ENCODE results near the gene DLG5. TPM values are rescaled to one million over a fixed set of nuclear protein-coding genes. Genes with fewer than 3 reads are reported as not detected.

The DLG5 gene
- total RNA-seq, 1 donor from 2014 or later = 1.1 TPM

GRCh38 chr10:77868523-77868922 is 58.0 kb downstream of the DLG5 start:
- peaks cover 8% of the 10 kb centered on the region for H3K4me1 Mint-ChIP-seq
- TF ChIP-seq CTCF (IDR thresholded peaks at IDR 0.05) = no peak
- POLR2A ChIA-PET = no interaction called here
- H3K27ac Mint-ChIP-seq = no peak overlapping the region
- H3K9me3 Mint-ChIP-seq = no peaks in the 10 kb centered on the region
- no peak overlapping the region for H3K4me3 Mint-ChIP-seq
- no peaks in the 10 kb centered on the region for H3K36me3 Mint-ChIP-seq (ENCODE audit: low read depth)
- no peaks in the 10 kb centered on the region for H3K27me3 Mint-ChIP-seq
- no peak for ATAC-seq (ENCODE audit: low read depth)
- CTCF ChIA-PET = no interaction called here
- intact Hi-C loops (cut with micrococcal nuclease) = no loop called here
- no peak for DNase-seq

- Mint-ChIP-seq H3K27ac (no peak overlapping the region), H3K4me1 (no peaks in the 10 kb centered on the region), H3K4me3 (no peak overlapping the region), H3K27me3 (no peaks in the 10 kb centered on the region), H3K9me3 (no peaks in the 10 kb centered on the region), H3K36me3 (ENCODE audit: low read depth) (no peaks in the 10 kb centered on the region)
- ChIA-PET POLR2A (no interaction called here), CTCF (no interaction called here)
- DNase-seq (no peak), ATAC-seq (ENCODE audit: low read depth) (no peak)
- no peak for TF ChIP-seq CTCF (IDR thresholded peaks at IDR 0.05)
- intact Hi-C loops (cut with micrococcal nuclease) = no loop called here
These were observed 59.3 kb downstream of the DLG5 start for GRCh38 chr10:77867124-77867719.

GRCh38 chr10:77866598-77866997 is 60.0 kb downstream of the DLG5 start:
- no peak overlapping the region for H3K4me3 Mint-ChIP-seq
- H3K27ac Mint-ChIP-seq = no peak overlapping the region
- DNase-seq (no peak), ATAC-seq (ENCODE audit: low read depth) (no peak)
- H3K9me3 Mint-ChIP-seq = no peaks in the 10 kb centered on the region
- CTCF ChIA-PET = no interaction called here
- intact Hi-C loops (cut with micrococcal nuclease) = no loop called here
- no peak for TF ChIP-seq CTCF (IDR thresholded peaks at IDR 0.05)
- H3K27me3 Mint-ChIP-seq = no peaks in the 10 kb centered on the region
- POLR2A ChIA-PET = no interaction called here
- no peaks in the 10 kb centered on the region for H3K4me1 Mint-ChIP-seq
- H3K36me3 Mint-ChIP-seq (ENCODE audit: low read depth) = no peaks in the 10 kb centered on the region

GRCh38 chr10:77865580-77866324 is 60.8 kb downstream of the DLG5 start:
- CTCF ChIA-PET = no interaction called here
- TF ChIP-seq CTCF (IDR thresholded peaks at IDR 0.05) = no peak

GRCh38 chr10:77864151-77864851 is 62.3 kb downstream of the DLG5 start:
- ATAC-seq (ENCODE audit: low read depth) = no peak
- H3K27ac Mint-ChIP-seq = no peak overlapping the region
- TF ChIP-seq CTCF (IDR thresholded peaks at IDR 0.05) = no peak
- H3K36me3 Mint-ChIP-seq (ENCODE audit: low read depth) = no peaks in the 10 kb centered on the region
- no peak for DNase-seq
- intact Hi-C loops (cut with micrococcal nuclease) = no loop called here
- H3K4me3 Mint-ChIP-seq = no peak overlapping the region
- H3K27me3 Mint-ChIP-seq = no peaks in the 10 kb centered on the region
- no peaks in the 10 kb centered on the region for H3K4me1 Mint-ChIP-seq
- ChIA-PET POLR2A (no interaction called here), CTCF (no interaction called here)
- no peaks in the 10 kb centered on the region for H3K9me3 Mint-ChIP-seq

More at GRCh38 chr10:77865580-77866324, 60.8 kb downstream of the DLG5 start:
- intact Hi-C loops (cut with micrococcal nuclease) = no loop called here
- ATAC-seq (ENCODE audit: low read depth) (no peak), DNase-seq (no peak)
- no peak overlapping the region for H3K4me3 Mint-ChIP-seq
- H3K9me3 Mint-ChIP-seq = no peaks in the 10 kb centered on the region
- no peak overlapping the region for H3K27ac Mint-ChIP-seq
- no peaks in the 10 kb centered on the region for H3K36me3 Mint-ChIP-seq (ENCODE audit: low read depth)
- no peaks in the 10 kb centered on the region for H3K27me3 Mint-ChIP-seq
- no peaks in the 10 kb centered on the region for H3K4me1 Mint-ChIP-seq
- POLR2A ChIA-PET = no interaction called here

All from activated B cell treated with CpG ODN at 0.5 μM for 24 hours (primary cell).